Activated CD8-positive, alpha-beta memory T cell treated with anti-CD3 and anti-CD28 coated beads for 4 hours (primary cell): ENCODE measurements around the gene VPS52.

ENCODE experiments used
- DNase-seq, 2 donors: peaks; one replicate each; pipeline ENCODE4 v3.0.0-alpha.2; 2020; ENCODE audit warnings: low read depth in 2 of 2

Gene VPS52

DNA sequence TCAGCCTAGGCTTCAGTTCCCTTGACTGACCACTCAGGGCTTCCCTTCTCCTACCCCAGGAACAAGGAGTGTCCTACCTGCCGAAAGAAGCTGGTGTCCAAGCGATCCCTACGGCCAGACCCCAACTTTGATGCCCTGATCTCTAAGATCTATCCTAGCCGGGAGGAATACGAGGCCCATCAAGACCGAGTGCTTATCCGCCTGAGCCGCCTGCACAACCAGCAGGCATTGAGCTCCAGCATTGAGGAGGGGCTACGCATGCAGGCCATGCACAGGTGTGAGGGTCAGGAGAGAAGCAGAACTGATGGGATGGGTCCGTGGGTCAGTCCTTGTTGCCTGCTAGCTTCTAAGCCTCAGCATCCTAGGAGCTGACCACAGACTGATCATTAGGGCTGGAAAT is 61.8 kb downstream of the VPS52 start:
- DNase-seq = no peak

- peak; percentile 74 to 78 for DNase-seq
Measured at GRCh38 chr6:33208091-33208967, 63.3 kb downstream of the VPS52 start, which contains the start of gene RING1. TSS of gene RING1 (plus strand) at chr6:33208500. CDS start at chr6:33208823, 323 bp downstream.

GRCh38 chr6:33207552-33208090 is 64.1 kb downstream of the VPS52 start:
- no peak for DNase-seq

DNA sequence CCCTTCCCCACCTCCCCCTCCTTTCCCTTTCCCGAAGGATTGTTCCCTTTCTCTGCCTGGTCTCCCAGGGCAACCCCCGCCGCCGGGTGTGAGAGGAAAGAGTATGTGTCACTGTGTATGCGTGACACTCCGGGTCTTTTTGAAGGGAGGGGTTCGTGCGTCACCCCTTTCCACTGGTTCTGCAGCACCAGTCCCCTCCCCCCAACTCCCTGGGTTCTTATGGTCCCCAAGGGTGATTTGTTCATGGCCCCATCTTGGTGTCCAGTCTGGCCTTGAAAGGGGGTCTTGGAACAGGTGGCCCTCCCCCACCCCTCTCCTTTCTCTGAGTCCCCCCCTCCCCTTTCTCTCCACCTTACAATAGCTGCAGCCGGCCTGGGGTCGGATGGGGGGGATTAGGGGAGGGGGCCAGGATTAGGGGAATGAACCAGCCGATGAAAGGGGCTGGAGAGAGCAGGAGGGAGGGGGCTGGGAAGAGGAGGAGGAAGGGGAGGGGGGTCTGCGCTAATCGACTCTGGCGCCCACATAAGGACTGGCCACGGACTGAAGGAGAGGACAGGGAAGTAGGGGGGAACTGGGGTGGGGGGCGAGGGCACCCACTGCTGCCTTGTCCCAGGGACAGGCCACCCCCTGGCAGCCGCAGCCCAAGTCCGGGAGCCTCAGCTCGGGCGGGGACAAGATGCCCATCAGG is 64.7 kb downstream of the VPS52 start:
- DNase-seq = no peak

DNA sequence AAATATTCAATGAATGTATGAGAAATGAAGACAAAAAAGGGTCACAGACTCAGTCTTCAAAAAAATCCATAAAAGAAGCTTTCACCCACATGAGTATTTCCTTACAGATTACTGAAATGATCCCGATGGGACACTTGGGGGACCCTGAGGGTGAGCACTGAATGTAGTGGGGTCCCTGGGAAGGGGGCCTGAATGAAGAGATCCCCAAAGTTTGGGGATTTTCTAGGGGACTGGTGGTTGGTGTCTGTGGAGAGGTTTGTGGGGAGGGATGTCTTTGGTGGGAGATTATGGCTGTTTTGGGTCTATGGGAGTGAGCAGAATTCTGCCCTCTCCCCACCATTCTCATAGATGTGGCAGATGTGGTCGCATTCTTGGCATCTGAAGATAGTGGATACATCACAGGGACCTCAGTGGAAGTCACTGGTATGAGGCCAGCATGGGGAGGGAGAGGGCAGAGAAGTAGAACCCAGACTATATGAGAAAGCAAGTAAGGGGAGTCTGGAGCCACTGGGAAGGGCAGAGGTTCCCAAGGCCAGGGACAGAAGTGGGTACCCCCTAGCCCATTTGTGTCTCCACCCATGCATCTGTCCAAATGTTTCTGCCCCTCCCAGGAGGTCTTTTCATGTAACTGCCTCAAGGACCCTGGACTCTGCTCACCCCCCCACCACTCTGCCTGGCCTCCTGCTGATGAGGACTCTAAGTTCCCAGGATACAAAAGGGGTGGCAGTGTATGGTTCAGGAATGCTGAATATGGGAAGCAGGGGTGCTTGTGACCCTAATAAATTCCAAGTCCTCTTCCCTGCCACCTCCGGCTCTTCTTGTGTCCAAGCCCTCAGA is 65.4 kb downstream of the VPS52 start:
- DNase-seq = no peak

- no peak for DNase-seq
Measured at GRCh38 chr6:33205191-33206026, 66.3 kb downstream of the VPS52 start.

GRCh38 chr6:33204415-33205190 is 67.1 kb downstream of the VPS52 start, which contains the start of gene HSD17B8:
TSS of gene HSD17B8 (plus strand) at chr6:33204655. CDS start at chr6:33204669, 14 bp downstream.
- peak; percentile 80 to 88 for DNase-seq

DNA sequence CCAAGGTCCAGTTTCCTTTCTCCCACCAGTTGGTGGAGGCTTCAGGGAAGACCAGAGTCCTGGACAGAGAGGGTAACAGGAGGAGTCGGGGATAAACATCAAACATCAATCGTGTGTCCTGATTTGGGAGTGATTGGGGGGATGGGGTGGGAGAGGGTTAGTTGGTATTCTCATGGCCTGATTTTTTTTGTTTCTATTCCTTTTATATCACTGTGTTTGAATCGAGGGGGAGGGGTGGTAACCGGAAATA is 67.6 kb downstream of the VPS52 start:
- DNase-seq = no peak

DNA sequence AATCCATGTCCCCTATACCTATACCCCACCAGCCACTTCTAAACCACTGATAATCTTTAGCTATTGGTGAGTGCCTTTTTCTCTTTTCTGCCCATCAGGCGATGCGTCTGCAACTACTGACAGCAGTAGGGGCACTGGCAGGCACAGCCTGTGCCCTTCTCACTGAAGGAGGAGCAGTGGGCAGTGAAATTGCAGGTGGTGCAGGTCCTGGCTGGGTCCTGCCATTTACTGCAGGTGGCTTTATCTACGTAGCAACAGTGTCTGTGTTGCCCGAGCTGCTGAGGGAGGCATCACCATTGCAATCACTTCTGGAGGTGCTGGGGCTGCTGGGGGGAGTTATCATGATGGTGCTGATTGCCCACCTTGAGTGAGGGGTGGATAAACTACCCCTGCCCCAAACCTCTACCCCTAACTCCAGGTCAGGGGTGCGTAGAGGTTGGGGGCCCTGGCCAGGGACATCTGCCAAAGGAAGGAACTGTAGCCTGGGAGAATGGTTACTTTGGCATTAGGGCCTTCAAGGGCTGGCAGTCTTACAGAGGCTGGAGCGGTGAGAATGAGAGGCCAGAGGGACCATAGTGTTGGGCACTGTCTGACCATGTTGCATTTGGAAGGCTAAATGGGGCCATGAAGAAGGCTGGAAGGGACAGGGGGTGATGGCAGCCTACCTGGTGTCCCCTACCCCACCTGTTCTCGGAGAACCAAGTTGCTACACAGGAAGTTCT is 68.1 kb downstream of the VPS52 start:
- no peak for DNase-seq

GRCh38 chr6:33202799-33203198 is 68.9 kb downstream of the VPS52 start:
- DNase-seq = no peak

- no peak for DNase-seq
Measured at GRCh38 chr6:33201935-33202334, 69.7 kb downstream of the VPS52 start.

- no peak for DNase-seq
Measured at GRCh38 chr6:33201147-33201545, 70.5 kb downstream of the VPS52 start.
